Measurements from ENCODE around the gene METTL27.
"Not testable (repeated sequence)": the region's sequence is repeated elsewhere in the genome, so short reads cannot be mapped to it uniquely, and the experiment has no call there.

Gene METTL27

GRCh38 chr7:73840715-73841379 lies 1.5 kb downstream of the METTL27 start:
- TF ChIP-seq CTCF (IDR thresholded peaks at IDR 0.05; ENCODE audit: extremely low read depth, missing control alignments) = no peak
- no peak for DNase-seq (ENCODE audit: low spot score)

- no peak for DNase-seq (ENCODE audit: low spot score)
- no peak for TF ChIP-seq CTCF (IDR thresholded peaks at IDR 0.05; ENCODE audit: extremely low read depth, missing control alignments)
These were observed 2.3 kb downstream of the METTL27 start for GRCh38 chr7:73839743-73840714.

- TF ChIP-seq CTCF (IDR thresholded peaks at IDR 0.05; ENCODE audit: extremely low read depth, missing control alignments) = no peak
These were observed 3.0 kb downstream of the METTL27 start for GRCh38 chr7:73839290-73839689.

GRCh38 chr7:73838642-73839041 lies 3.7 kb downstream of the METTL27 start:
- TF ChIP-seq CTCF (IDR thresholded peaks at IDR 0.05; ENCODE audit: extremely low read depth, missing control alignments) = no peak
- DNase-seq (ENCODE audit: low spot score) = no peak

More at GRCh38 chr7:73839290-73839689, 3.0 kb downstream of the METTL27 start:
- DNase-seq (ENCODE audit: low spot score) = no peak

GRCh38 chr7:73837167-73837566 lies 5.1 kb downstream of the METTL27 start:
- not testable (repeated sequence) for DNase-seq (ENCODE audit: low spot score)

GRCh38 chr7:73834626-73835191 lies 7.6 kb downstream of the METTL27 start:
- TF ChIP-seq CTCF (IDR thresholded peaks at IDR 0.05; ENCODE audit: extremely low read depth, missing control alignments) = no peak
- no peak for DNase-seq (ENCODE audit: low spot score)

- DNase-seq (ENCODE audit: low spot score) = no peak
- TF ChIP-seq CTCF (IDR thresholded peaks at IDR 0.05; ENCODE audit: extremely low read depth, missing control alignments) = no peak
These were observed 8.9 kb downstream of the METTL27 start for GRCh38 chr7:73833251-73833919.

Measured in GM20000 (cell line).